ENCODE results near the gene DOCK4.

GRCh38 chr7:112067632-112068540 lies 138.3 kb downstream of the DOCK4 start:
- no peak for TF ChIP-seq CTCF (IDR thresholded peaks at IDR 0.05)
- no peak for TF ChIP-seq TP53 (CRISPR knock-in tag; IDR thresholded peaks at IDR 0.05)
- TF ChIP-seq, protein P1, sequence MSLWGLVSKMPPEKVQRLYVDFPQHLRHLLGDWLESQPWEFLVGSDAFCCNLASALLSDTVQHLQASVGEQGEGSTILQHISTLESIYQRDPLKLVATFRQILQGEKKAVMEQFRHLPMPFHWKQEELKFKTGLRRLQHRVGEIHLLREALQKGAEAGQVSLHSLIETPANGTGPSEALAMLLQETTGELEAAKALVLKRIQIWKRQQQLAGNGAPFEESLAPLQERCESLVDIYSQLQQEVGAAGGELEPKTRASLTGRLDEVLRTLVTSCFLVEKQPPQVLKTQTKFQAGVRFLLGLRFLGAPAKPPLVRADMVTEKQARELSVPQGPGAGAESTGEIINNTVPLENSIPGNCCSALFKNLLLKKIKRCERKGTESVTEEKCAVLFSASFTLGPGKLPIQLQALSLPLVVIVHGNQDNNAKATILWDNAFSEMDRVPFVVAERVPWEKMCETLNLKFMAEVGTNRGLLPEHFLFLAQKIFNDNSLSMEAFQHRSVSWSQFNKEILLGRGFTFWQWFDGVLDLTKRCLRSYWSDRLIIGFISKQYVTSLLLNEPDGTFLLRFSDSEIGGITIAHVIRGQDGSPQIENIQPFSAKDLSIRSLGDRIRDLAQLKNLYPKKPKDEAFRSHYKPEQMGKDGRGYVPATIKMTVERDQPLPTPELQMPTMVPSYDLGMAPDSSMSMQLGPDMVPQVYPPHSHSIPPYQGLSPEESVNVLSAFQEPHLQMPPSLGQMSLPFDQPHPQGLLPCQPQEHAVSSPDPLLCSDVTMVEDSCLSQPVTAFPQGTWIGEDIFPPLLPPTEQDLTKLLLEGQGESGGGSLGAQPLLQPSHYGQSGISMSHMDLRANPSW (CRISPR knock-in tag; conservative IDR thresholded peaks at IDR 0.05; ENCODE audit: low read depth): no peak
- TF ChIP-seq, protein P2, sequence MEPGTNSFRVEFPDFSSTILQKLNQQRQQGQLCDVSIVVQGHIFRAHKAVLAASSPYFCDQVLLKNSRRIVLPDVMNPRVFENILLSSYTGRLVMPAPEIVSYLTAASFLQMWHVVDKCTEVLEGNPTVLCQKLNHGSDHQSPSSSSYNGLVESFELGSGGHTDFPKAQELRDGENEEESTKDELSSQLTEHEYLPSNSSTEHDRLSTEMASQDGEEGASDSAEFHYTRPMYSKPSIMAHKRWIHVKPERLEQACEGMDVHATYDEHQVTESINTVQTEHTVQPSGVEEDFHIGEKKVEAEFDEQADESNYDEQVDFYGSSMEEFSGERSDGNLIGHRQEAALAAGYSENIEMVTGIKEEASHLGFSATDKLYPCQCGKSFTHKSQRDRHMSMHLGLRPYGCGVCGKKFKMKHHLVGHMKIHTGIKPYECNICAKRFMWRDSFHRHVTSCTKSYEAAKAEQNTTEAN (CRISPR knock-in tag; IDR thresholded peaks at IDR 0.05): no peak
- TF ChIP-seq ZNF121 (CRISPR knock-in tag; IDR thresholded peaks at IDR 0.05): no peak
- TF ChIP-seq, protein P3, sequence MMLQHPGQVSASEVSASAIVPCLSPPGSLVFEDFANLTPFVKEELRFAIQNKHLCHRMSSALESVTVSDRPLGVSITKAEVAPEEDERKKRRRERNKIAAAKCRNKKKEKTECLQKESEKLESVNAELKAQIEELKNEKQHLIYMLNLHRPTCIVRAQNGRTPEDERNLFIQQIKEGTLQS (CRISPR knock-in tag; conservative IDR thresholded peaks at IDR 0.05): no peak
- TF ChIP-seq NR3C1 (CRISPR knock-in tag; conservative IDR thresholded peaks at IDR 0.05; ENCODE audit: low read depth): no peak
- TF ChIP-seq, protein P4, sequence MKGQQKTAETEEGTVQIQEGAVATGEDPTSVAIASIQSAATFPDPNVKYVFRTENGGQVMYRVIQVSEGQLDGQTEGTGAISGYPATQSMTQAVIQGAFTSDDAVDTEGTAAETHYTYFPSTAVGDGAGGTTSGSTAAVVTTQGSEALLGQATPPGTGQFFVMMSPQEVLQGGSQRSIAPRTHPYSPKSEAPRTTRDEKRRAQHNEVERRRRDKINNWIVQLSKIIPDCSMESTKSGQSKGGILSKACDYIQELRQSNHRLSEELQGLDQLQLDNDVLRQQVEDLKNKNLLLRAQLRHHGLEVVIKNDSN (CRISPR knock-in tag; IDR thresholded peaks at IDR 0.05): no peak
- TF ChIP-seq SP1 (CRISPR knock-in tag; conservative IDR thresholded peaks at IDR 0.05): no peak
- TF ChIP-seq, protein P5, sequence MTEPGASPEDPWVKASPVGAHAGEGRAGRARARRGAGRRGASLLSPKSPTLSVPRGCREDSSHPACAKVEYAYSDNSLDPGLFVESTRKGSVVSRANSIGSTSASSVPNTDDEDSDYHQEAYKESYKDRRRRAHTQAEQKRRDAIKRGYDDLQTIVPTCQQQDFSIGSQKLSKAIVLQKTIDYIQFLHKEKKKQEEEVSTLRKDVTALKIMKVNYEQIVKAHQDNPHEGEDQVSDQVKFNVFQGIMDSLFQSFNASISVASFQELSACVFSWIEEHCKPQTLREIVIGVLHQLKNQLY (CRISPR knock-in tag; IDR thresholded peaks at IDR 0.05): no peak
- no peak for TF ChIP-seq ZNF263 (CRISPR knock-in tag; IDR thresholded peaks at IDR 0.05; ENCODE audit: low read depth)
- no peak for TF ChIP-seq EMX1 (CRISPR knock-in tag; IDR thresholded peaks at IDR 0.05)
- TF ChIP-seq ZNF396 (CRISPR knock-in tag; IDR thresholded peaks at IDR 0.05; ENCODE audit: borderline replicate concordance): no peak
